GM12892 (cell line): Measurements from ENCODE around the gene VWA5A.

ENCODE experiments used
- POLR2A ChIP-seq: IDR thresholded peaks from 2 replicates; pipeline ENCODE4 v1.6.1; 2011; ENCODE audit warnings: low read depth, low read length, control low read depth
- POLR2AphosphoS5 ChIP-seq: IDR thresholded peaks from 2 replicates; pipeline ENCODE4 v1.6.1; 2011; ENCODE audit warnings: low read depth, low read length, control low read depth
- TAF1 ChIP-seq: IDR thresholded peaks from 2 replicates; pipeline ENCODE4 v1.6.1; 2011; ENCODE audit warnings: low read depth, mild to moderate bottlenecking, control low read depth, low read length, borderline replicate concordance

DNA sequence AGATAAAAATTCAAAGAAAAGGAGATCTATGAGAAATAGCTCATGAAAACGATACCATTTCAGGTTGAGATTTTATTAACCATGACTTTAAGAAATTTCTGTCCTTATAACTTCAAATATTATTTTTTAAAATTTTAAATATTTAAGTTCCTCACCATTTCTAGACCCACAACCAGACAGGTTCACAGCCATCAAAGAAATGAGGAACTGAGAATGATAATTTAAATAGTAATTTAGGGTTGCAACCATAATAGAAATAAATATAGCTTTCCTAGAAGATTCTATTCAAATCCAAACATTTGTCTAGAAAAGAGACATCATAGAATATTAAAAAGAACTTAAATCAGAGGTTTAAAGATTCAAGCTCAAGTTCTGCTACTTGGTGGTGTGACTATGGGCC is 5.9 kb upstream of the VWA5A start:
- TF ChIP-seq POLR2AphosphoS5 (no peak), POLR2A (no peak), TAF1 (no peak)
